Measurements from ENCODE around the gene FADS2. TPM values are rescaled to one million over a fixed set of nuclear protein-coding genes. Genes with fewer than 3 reads are reported as not detected.
A peak's percentile ranks its signal among the peaks of the same experiment; 100 is the strongest.

The FADS2 gene
- total RNA-seq, 2 experiments from 2014 or later, result 32.1 to 34.1 TPM

DNA sequence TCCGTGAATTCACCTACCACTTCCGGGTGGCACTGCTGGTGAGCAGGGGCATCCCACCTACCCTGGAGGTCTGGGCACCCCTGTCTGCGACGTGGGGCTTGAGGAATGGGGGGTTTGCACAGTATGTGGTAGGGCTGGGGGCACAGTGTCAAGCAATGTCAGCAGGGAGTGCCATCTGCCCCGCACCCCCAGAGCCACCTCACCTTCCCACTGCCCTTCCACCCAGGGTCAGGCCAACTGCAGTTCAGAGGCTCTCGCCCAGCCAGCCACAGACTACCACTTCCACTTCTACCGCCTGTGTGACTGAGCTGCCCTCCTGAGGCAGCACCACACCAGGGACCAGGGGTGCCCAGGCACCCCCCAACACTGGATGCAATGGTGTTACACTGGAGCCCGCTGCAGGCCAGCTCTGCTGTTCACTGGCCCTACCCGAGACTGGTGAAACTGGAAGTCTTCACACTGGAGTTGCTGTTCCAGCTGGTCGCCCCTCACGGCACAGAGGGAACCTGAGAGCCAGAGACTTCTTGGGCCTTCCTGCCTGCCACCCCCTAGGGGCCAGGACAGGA lies 42.2 kb upstream of the FADS2 start:
- Mint-ChIP-seq H3K36me3 (ENCODE audit: low read depth) (peaks cover 25% of the 10 kb centered on the region), H3K4me1 (ENCODE audit: low read depth) (peaks cover 6% of the 10 kb centered on the region)

DNA sequence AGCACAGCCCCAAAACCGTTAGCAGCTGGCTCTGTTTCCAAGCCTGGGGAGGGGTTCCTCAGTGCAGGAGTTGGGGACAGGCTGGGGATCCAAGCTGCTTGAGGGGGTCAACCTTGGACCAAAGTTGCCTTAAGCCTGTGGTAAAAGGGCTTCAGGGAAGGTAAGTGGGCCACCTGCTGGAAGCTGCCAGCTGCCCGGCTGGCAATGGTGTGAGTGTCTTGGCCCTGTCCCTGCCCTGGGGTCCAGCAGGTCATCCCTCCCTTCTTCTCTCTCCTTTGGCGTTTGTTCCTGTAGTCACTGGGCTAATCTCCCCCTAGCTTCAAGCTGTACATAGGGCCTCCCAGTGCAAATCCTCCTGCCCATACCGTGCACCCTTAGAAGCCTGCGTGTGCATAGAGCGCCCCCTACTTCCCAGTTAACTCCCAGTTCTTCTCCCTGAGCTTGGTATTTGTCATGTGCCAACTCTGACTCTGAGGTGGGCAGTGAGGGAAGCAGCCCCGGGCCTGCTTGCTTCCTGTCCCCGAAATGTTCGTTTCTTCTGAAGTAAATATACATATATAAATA lies 40.1 kb upstream of the FADS2 start:
- CTCF ChIA-PET, result interaction anchor here (0.6 to 2.7 kb wide), 8 partner anchors 10 to 320 kb away, joined by 3 to 11 read pairs (median 3); no protein-coding TSS in a partner anchor
- Mint-ChIP-seq H3K4me1 (ENCODE audit: low read depth) (peaks cover 12% of the 10 kb centered on the region), H3K36me3 (ENCODE audit: low read depth) (peaks cover 25% of the 10 kb centered on the region), H3K9me3 (no peaks in the 10 kb centered on the region), H3K27me3 (ENCODE audit: low read depth) (no peaks in the 10 kb centered on the region), H3K27ac (no peak overlapping the region), H3K4me3 (no peak overlapping the region)
- DNase-seq, result peak; percentile 19
- intact Hi-C loops (cut with micrococcal nuclease), result no loop called here

More for the DNA sequence above, 42.2 kb upstream of the FADS2 start:
- no peak overlapping the region for H3K27ac Mint-ChIP-seq
- H3K27me3 Mint-ChIP-seq (ENCODE audit: low read depth), result no peaks in the 10 kb centered on the region
- H3K4me3 Mint-ChIP-seq, result no peak overlapping the region
- H3K9me3 Mint-ChIP-seq, result no peaks in the 10 kb centered on the region
- CTCF ChIA-PET, result interaction anchor here (1.0 kb wide), 1 partner anchor 11 kb away, joined by 4 read pairs; no protein-coding TSS in a partner anchor
- no peak for DNase-seq
- intact Hi-C loops (cut with micrococcal nuclease), result no loop called here

DNA sequence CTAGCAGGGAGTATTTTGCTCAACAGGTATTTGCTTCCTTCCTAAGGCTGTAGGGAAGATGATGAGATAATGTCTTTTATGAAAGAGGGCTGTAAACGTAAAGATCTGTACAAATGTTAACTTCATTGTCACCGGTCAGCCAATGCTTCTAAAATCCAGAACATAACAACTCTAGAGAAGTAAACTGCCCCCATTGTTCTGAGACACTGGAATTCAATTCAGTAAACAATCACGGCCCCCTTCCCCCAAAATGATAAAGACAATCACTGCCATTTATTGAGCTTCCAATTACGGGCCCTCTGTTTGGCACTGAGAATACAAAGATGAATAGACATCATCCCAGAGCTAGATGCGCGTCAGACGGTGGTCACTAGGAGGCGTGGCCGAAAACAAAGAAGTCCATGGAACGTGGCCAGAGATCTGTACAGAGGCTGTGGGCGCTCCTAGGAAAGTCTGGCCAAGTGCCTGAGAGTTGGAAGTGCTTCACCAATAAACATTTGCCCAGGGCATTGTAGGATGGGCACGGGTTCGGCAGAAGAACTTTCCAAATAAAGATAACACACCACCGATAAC lies 36.3 kb upstream of the FADS2 start:
- peak overlapping the region; percentile 97 for H3K4me3 Mint-ChIP-seq
- DNase-seq, result peak; percentile 73
- H3K9me3 Mint-ChIP-seq, result no peaks in the 10 kb centered on the region
- no peaks in the 10 kb centered on the region for H3K27me3 Mint-ChIP-seq (ENCODE audit: low read depth)
- peaks cover 37% of the 10 kb centered on the region for H3K4me1 Mint-ChIP-seq (ENCODE audit: low read depth)
- CTCF ChIA-PET, result interaction anchor here (1.5 to 2.5 kb wide), 2 partner anchors 16 to 106 kb away, joined by 4 to 8 read pairs; no protein-coding TSS in a partner anchor
- H3K27ac Mint-ChIP-seq, result peak overlapping the region; percentile 100
- peaks cover 47% of the 10 kb centered on the region for H3K36me3 Mint-ChIP-seq (ENCODE audit: low read depth)
- intact Hi-C loops (cut with micrococcal nuclease), result loop anchor here (1.0 to 5.0 kb wide), 8 partner anchors 24 to 365 kb away; partner anchors contain the start of genes CPSF7, FADS3, FTH1 and INCENP

DNA sequence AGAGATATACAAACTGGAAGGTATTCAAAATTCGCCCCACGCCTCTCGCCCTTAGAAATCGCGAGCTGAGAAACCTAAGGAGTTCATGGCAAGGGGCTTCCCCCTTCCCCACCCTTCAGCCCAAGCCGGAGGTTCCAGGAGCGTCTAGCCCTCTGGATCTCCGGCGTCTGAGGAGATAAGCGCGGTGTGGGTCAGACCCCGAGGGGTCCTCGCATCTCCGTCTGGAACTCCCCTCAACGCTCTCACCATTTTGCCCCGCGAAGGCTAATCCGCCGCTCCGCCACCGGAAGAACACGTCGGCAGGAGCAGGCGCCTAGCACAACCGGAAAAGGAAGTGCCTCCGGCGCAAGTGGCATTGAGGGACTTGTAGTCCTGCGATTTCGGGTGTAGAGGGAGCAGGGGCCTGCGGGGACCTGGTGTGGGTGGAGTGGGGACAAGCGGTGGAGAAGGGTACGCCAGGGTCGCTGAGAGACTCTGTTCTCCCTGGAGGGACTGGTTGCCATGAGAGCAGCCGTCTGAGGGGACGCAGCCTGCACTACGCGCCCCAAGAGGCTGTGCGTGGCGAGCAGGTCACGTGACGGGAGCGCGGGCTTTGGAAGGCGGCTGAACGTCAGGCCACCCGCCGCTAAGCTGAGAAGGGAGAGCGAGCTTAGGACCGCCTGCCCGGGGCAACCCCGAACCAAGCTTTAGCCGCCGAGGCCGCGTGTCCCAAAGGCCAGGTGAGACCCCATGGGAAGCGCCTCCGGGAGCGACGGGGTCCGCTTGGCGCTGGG lies 35.6 kb upstream of the FADS2 start, which contains the start of the genes FEN1 and TMEM258:
Gene FEN1, plus strand, starts transcription at position 602 of the 773 bp plus-strand sequence. CDS start 2,451 bp downstream, outside the sequence.
Gene TMEM258, minus strand, starts transcription at position 290 of the 773 bp plus-strand sequence. Its CDS starts 41 bp downstream, at position 249.
- H3K4me3 Mint-ChIP-seq, result peak within 1 kb of the TSS; percentile 97
- H3K36me3 Mint-ChIP-seq (ENCODE audit: low read depth), result peaks cover 52% of the 10 kb centered on the region
- peak; percentile 91 for DNase-seq
- peak within 1 kb of the TSS; percentile 100 for H3K27ac Mint-ChIP-seq
- peaks cover 42% of the 10 kb centered on the region for H3K4me1 Mint-ChIP-seq (ENCODE audit: low read depth)
- no peaks in the 10 kb centered on the region for H3K9me3 Mint-ChIP-seq
- no peaks in the 10 kb centered on the region for H3K27me3 Mint-ChIP-seq (ENCODE audit: low read depth)
- intact Hi-C loops (cut with micrococcal nuclease), result loop anchor here (1.0 to 5.0 kb wide), 8 partner anchors 24 to 365 kb away; partner anchors contain the start of genes CPSF7, FADS3, FTH1 and INCENP
- CTCF ChIA-PET, result interaction anchor here (0.8 to 2.5 kb wide), 4 partner anchors 12 to 289 kb away, joined by 3 to 8 read pairs (median 4); no protein-coding TSS in a partner anchor

DNA sequence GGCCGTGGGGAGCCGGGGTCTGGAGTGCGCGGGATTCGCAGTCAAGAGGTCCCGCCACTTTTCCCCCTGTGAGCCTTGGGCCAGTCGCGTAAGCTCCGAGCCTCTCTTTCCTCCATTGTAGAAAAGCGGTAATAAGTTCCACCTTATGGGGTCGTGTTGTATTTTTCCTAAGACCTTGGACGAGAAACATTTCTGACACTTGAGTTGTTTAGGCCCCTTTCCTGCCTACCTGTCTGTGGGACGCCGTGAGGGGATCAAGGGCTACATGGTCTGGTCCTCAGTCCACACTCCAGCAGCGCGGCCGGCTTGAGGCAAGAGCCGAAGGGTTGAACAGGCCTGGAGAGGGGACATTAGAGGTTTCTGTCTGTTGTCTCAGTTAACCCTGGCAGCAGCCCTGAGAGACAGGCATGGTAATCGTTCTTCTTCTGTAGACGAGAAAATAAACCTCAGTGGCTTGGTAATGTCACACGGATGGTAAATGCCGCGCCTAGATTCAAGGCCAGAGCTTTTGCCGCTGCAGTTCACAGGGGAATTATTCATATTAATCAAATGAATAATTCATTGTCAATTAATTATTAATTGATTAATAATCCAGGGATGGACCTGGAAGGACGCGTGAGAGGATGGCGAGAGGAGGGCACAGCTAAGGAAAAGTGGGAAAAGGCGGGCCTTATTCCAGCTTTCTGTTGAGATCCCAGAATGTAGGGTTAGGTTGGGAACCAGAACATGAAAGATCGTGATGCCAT lies 34.8 kb upstream of the FADS2 start:
- CTCF ChIA-PET, result interaction anchor here (0.8 to 2.5 kb wide), 6 partner anchors 13 to 289 kb away, joined by 3 to 8 read pairs (median 3); no protein-coding TSS in a partner anchor
- Mint-ChIP-seq H3K27me3 (ENCODE audit: low read depth) (no peaks in the 10 kb centered on the region), H3K4me3 (peak overlapping the region; percentile 97), H3K36me3 (ENCODE audit: low read depth) (peaks cover 55% of the 10 kb centered on the region), H3K27ac (peak overlapping the region; percentile 100), H3K9me3 (no peaks in the 10 kb centered on the region), H3K4me1 (ENCODE audit: low read depth) (peaks cover 42% of the 10 kb centered on the region)
- no peak for DNase-seq
- intact Hi-C loops (cut with micrococcal nuclease), result loop anchor here (2.0 to 5.0 kb wide), 6 partner anchors 42 to 366 kb away; partner anchors contain the start of genes CPSF7, FTH1 and INCENP

DNA sequence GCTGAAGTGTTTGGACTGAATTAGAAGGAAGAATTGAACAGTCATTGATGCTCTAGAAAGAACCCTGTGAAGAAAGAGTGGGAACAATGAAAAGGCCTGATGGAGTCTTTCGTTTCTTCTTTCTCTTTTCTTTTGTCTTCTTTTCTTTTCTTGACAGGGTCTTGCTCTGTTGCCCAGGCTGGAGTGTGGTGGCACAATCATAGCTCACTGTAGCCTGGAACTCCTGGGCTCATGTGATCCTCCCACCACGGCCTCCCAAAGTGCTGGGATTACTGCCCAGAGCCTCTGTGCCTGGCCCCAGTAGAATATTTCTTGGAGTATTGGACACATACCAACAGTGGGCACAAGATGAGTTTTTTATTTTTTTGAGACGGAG lies 34.3 kb upstream of the FADS2 start:
- Mint-ChIP-seq H3K27ac (peak overlapping the region; percentile 100), H3K4me1 (ENCODE audit: low read depth) (peaks cover 44% of the 10 kb centered on the region), H3K4me3 (peak overlapping the region; percentile 97), H3K36me3 (ENCODE audit: low read depth) (peaks cover 53% of the 10 kb centered on the region), H3K27me3 (ENCODE audit: low read depth) (no peaks in the 10 kb centered on the region), H3K9me3 (no peaks in the 10 kb centered on the region)
- no peak for DNase-seq
- CTCF ChIA-PET, result interaction anchor here (0.9 to 2.5 kb wide), 5 partner anchors 13 to 288 kb away, joined by 3 to 8 read pairs (median 3); no protein-coding TSS in a partner anchor
- intact Hi-C loops (cut with micrococcal nuclease), result loop anchor here (2.0 to 5.0 kb wide), 6 partner anchors 41 to 367 kb away; partner anchors contain the start of genes CPSF7, FTH1 and INCENP

DNA sequence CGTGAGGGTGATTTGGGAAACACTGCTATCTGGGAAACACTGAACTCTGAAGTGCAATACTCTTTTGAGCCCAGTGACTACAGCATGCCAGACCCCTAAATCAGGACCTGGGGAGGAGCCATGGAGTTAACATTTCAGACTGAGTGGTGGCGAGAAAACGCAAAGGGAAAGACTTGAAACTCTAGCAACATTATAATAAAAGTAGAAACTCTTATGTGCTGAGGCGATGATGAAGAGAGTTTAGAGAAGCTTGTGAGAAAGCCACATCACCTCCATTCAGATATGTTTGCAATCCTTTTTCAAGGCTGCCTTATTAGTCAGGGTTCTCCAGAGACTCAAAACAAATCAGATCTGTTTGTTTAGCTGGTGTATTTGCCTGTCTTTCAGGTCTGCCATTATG lies 33.5 kb upstream of the FADS2 start:
- Mint-ChIP-seq H3K9me3 (no peaks in the 10 kb centered on the region), H3K4me3 (no peak overlapping the region), H3K27ac (no peak overlapping the region), H3K36me3 (ENCODE audit: low read depth) (peaks cover 53% of the 10 kb centered on the region), H3K4me1 (ENCODE audit: low read depth) (peaks cover 44% of the 10 kb centered on the region), H3K27me3 (ENCODE audit: low read depth) (no peaks in the 10 kb centered on the region)
- DNase-seq, result no peak
- CTCF ChIA-PET, result no interaction called here
- intact Hi-C loops (cut with micrococcal nuclease), result loop anchor here (5.0 kb wide), 3 partner anchors 288 to 367 kb away; partner anchors contain the start of genes CPSF7 and INCENP

DNA sequence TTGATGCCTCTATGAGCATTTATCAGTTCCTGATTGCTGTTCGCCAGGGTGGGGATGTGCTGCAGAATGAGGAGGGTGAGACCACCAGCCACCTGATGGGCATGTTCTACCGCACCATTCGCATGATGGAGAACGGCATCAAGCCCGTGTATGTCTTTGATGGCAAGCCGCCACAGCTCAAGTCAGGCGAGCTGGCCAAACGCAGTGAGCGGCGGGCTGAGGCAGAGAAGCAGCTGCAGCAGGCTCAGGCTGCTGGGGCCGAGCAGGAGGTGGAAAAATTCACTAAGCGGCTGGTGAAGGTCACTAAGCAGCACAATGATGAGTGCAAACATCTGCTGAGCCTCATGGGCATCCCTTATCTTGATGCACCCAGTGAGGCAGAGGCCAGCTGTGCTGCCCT lies 32.6 kb upstream of the FADS2 start:
- intact Hi-C loops (cut with micrococcal nuclease), result loop anchor here (5.0 kb wide), 1 partner anchor 312 kb away; no protein-coding TSS in a partner anchor
- no peaks in the 10 kb centered on the region for H3K9me3 Mint-ChIP-seq
- no peaks in the 10 kb centered on the region for H3K27me3 Mint-ChIP-seq (ENCODE audit: low read depth)
- no peak for DNase-seq
- CTCF ChIA-PET, result interaction anchor here (0.8 to 4.2 kb wide), 3 partner anchors 11 to 48 kb away, joined by 3 to 38 read pairs (median 21); no protein-coding TSS in a partner anchor
- H3K27ac Mint-ChIP-seq, result no peak overlapping the region
- peak overlapping the region; percentile 41 for H3K4me3 Mint-ChIP-seq
- peaks cover 51% of the 10 kb centered on the region for H3K36me3 Mint-ChIP-seq (ENCODE audit: low read depth)
- H3K4me1 Mint-ChIP-seq (ENCODE audit: low read depth), result peaks cover 38% of the 10 kb centered on the region

DNA sequence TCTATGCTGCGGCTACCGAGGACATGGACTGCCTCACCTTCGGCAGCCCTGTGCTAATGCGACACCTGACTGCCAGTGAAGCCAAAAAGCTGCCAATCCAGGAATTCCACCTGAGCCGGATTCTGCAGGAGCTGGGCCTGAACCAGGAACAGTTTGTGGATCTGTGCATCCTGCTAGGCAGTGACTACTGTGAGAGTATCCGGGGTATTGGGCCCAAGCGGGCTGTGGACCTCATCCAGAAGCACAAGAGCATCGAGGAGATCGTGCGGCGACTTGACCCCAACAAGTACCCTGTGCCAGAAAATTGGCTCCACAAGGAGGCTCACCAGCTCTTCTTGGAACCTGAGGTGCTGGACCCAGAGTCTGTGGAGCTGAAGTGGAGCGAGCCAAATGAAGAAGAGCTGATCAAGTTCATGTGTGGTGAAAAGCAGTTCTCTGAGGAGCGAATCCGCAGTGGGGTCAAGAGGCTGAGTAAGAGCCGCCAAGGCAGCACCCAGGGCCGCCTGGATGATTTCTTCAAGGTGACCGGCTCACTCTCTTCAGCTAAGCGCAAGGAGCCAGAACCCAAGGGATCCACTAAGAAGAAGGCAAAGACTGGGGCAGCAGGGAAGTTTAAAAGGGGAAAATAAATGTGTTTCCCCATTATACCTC lies 32.1 kb upstream of the FADS2 start:
- H3K4me1 Mint-ChIP-seq (ENCODE audit: low read depth), result peaks cover 37% of the 10 kb centered on the region
- no peak overlapping the region for H3K4me3 Mint-ChIP-seq
- CTCF ChIA-PET, result interaction anchor here (1.0 to 4.2 kb wide), 8 partner anchors 11 to 286 kb away, joined by 3 to 38 read pairs (median 14); no protein-coding TSS in a partner anchor
- H3K9me3 Mint-ChIP-seq, result no peaks in the 10 kb centered on the region
- peaks cover 51% of the 10 kb centered on the region for H3K36me3 Mint-ChIP-seq (ENCODE audit: low read depth)
- intact Hi-C loops (cut with micrococcal nuclease), result loop anchor here (2.0 to 5.0 kb wide), 2 partner anchors 151 to 311 kb away; no protein-coding TSS in a partner anchor
- no peak for DNase-seq
- no peaks in the 10 kb centered on the region for H3K27me3 Mint-ChIP-seq (ENCODE audit: low read depth)
- H3K27ac Mint-ChIP-seq, result no peak overlapping the region

DNA sequence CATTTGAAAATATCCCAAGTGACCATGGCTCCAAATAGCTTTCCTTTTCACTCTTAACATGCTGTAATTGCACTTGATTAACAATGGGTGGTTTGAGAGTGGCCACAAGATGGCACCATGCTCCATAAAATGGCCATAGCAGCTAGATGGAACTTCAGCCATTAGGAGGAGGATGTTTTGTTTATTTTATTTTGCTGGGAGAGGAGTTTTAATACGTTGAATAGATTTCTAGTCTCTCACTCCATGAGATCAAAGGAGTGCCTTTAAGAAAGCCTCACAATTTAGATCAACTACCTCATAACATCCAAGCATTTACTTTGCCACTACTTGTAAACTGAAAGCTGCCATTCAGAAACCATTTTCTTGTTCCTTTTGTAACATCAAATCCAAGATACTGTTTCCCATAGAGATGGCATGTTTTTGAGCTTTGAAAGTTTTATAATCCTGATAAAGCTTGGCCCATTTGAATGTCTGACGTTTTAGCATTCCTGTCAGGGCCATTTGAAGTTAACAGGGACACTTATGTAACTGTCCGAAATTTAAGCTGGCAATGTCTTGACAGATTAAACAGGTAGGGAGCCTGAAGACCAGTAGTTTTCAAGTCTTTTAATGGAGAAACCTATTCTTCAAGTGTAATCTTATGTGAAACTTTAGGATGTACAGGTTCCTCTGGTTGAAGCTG lies 30.7 kb upstream of the FADS2 start:
- Mint-ChIP-seq H3K27me3 (ENCODE audit: low read depth) (no peaks in the 10 kb centered on the region), H3K27ac (no peak overlapping the region)
- CTCF ChIA-PET, result interaction anchor here (0.8 to 4.2 kb wide), 18 partner anchors 9 to 284 kb away, joined by 3 to 38 read pairs (median 4); no protein-coding TSS in a partner anchor

More for the DNA sequence above, 30.7 kb upstream of the FADS2 start:
- intact Hi-C loops (cut with micrococcal nuclease), result loop anchor here (1.0 to 5.0 kb wide), 5 partner anchors 19 to 310 kb away; partner anchors contain the start of gene FADS3
- DNase-seq, result peak; percentile 86
- Mint-ChIP-seq H3K4me3 (no peak overlapping the region), H3K36me3 (ENCODE audit: low read depth) (peaks cover 58% of the 10 kb centered on the region), H3K9me3 (no peaks in the 10 kb centered on the region), H3K4me1 (ENCODE audit: low read depth) (peaks cover 32% of the 10 kb centered on the region)
